Measurements from ENCODE around the gene CTTN.

The CTTN gene

DNA sequence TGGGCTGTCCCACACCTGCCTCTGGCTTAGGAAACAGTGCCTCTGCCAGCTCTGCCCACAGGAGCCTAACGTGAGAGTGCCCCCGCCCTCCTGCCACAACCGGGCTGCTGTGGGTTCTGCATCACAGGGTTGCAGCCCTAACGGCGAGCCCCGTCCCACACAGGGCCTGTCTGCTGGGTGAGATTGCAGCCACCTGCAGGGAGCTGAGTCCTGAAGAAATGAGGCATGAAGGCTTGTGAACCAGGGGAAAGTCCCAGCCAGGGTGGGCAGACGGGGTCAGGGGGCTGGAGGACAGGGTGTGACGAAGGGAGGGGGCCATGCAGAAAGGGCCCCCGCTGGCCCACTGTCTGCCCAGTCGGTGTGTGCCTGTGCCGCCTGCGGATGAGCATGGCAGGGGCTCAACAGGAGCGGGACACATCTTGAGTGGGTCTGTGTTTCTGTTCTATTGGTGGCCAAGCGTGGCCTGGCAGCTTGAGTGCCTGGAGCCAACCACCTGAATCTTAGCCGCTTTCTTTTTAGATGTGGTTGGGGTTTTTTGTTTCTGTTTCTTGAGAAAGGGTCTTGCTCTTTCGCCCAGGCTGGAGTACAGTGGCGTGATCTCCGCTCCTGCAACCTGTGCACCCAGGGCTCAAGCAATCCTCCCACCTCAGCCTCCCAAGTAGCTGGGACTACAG is 38.9 kb downstream of the CTTN start:
- no peak overlapping the region for H3K14ac ChIP-seq (ENCODE audit: low read length in 2 of 2)
- H3K9me3 ChIP-seq (ENCODE audit: control insufficient read depth, low read length), result no peaks in the 10 kb centered on the region
- peaks cover 73 to 81% of the 10 kb centered on the region in 2 experiments for H3K36me3 ChIP-seq (ENCODE audit: control insufficient read depth in 1 of 2, insufficient read depth in 2 of 2, low read depth in 1 of 2, low read length in 2 of 2)
- H3K27me3 ChIP-seq (ENCODE audit: control insufficient read depth in 1 of 2, insufficient read depth in 1 of 2, low read length in 2 of 2), result no peaks in the 10 kb centered on the region
- peak overlapping the region; percentile 66 for H3K27ac ChIP-seq (ENCODE audit: low read length, poor library complexity, severe bottlenecking)
- H3K4me2 ChIP-seq (ENCODE audit: low read length, poor library complexity, severe bottlenecking), result no peak overlapping the region
- H3K4me1 ChIP-seq (ENCODE audit: control insufficient read depth, insufficient read depth, low read depth, low read length), result peaks cover 36% of the 10 kb centered on the region
- no peak overlapping the region for H2BK5ac ChIP-seq (ENCODE audit: low read depth, low read length, poor library complexity, severe bottlenecking)
- no peak overlapping the region for H3K23ac ChIP-seq (ENCODE audit: low read length in 2 of 2)
- 97% methylated on average over 18 of the region's 18 CpGs for WGBS
- no peak overlapping the region for H2BK15ac ChIP-seq (ENCODE audit: low read depth, poor library complexity, severe bottlenecking)
- no peak overlapping the region for H2AFZ ChIP-seq (ENCODE audit: low read depth, low read length)
- H3K18ac ChIP-seq (ENCODE audit: low read depth in 1 of 2, low read length in 2 of 2), result no peak overlapping the region
- H3K4ac ChIP-seq (ENCODE audit: low read depth in 1 of 2, low read length in 2 of 2), result no peak overlapping the region
- DNase-seq, result no peak
- H3K79me1 ChIP-seq (replicated peaks; ENCODE audit: low read length, poor library complexity, severe bottlenecking), result peaks cover 17% of the 10 kb centered on the region
- H3K9ac ChIP-seq (ENCODE audit: low read length), result no peak overlapping the region
- H2AK5ac ChIP-seq (ENCODE audit: low read length, severe bottlenecking), result peak overlapping the region; percentile 26
- no peak overlapping the region for H2BK120ac ChIP-seq (ENCODE audit: low read depth, low read length)
- H4K8ac ChIP-seq (ENCODE audit: low read length), result no peak overlapping the region
- H3K4me3 ChIP-seq (ENCODE audit: insufficient read depth in 1 of 2, low read depth in 1 of 2, low read length in 2 of 2), result no peak overlapping the region
- no peak overlapping the region for H4K91ac ChIP-seq (ENCODE audit: low read length)
- no peak overlapping the region for H2BK12ac ChIP-seq (ENCODE audit: low read length in 2 of 2)

- Histone ChIP-seq H2BK15ac (ENCODE audit: low read depth, poor library complexity, severe bottlenecking) (no peak overlapping the region), H4K8ac (ENCODE audit: low read length) (no peak overlapping the region), H3K27me3 (ENCODE audit: control insufficient read depth in 1 of 2, insufficient read depth in 1 of 2, low read length in 2 of 2) (no peaks in the 10 kb centered on the region), H2AFZ (ENCODE audit: low read depth, low read length) (no peak overlapping the region), H3K4me2 (ENCODE audit: low read length, poor library complexity, severe bottlenecking) (no peak overlapping the region), H3K14ac (ENCODE audit: low read length in 2 of 2) (no peak overlapping the region), H3K9me3 (ENCODE audit: control insufficient read depth, low read length) (no peaks in the 10 kb centered on the region), H3K27ac (ENCODE audit: low read length, poor library complexity, severe bottlenecking) (no peak overlapping the region), H4K91ac (ENCODE audit: low read length) (no peak overlapping the region), H3K9ac (ENCODE audit: low read length) (no peak overlapping the region), H3K36me3 (ENCODE audit: control insufficient read depth in 1 of 2, insufficient read depth in 2 of 2, low read depth in 1 of 2, low read length in 2 of 2) (peaks cover 46 to 52% of the 10 kb centered on the region in 2 experiments), H3K23ac (ENCODE audit: low read length in 2 of 2) (no peak overlapping the region), H3K4me1 (ENCODE audit: control insufficient read depth, insufficient read depth, low read depth, low read length) (peaks cover 31% of the 10 kb centered on the region), H2BK120ac (ENCODE audit: low read depth, low read length) (no peak overlapping the region), H3K79me1 (replicated peaks; ENCODE audit: low read length, poor library complexity, severe bottlenecking) (peaks cover 9% of the 10 kb centered on the region), H2BK5ac (ENCODE audit: low read depth, low read length, poor library complexity, severe bottlenecking) (no peak overlapping the region), H3K4me3 (ENCODE audit: insufficient read depth in 1 of 2, low read depth in 1 of 2, low read length in 2 of 2) (no peak overlapping the region), H3K18ac (ENCODE audit: low read depth in 1 of 2, low read length in 2 of 2) (no peak overlapping the region), H2AK5ac (ENCODE audit: low read length, severe bottlenecking) (no peak overlapping the region), H2BK12ac (ENCODE audit: low read length in 2 of 2) (no peak overlapping the region), H3K4ac (ENCODE audit: low read depth in 1 of 2, low read length in 2 of 2) (no peak overlapping the region)
- WGBS, result 98% methylated on average over 6 of the region's 6 CpGs
- DNase-seq, result no peak
Observed at GRCh38 chr11:70440206-70440605, 41.9 kb downstream of the CTTN start.

- WGBS, result over 99% methylated on average over 11 of the region's 11 CpGs
- no peak for DNase-seq
- Histone ChIP-seq H2BK5ac (ENCODE audit: low read depth, low read length, poor library complexity, severe bottlenecking) (no peak overlapping the region), H3K9ac (ENCODE audit: low read length) (no peak overlapping the region), H3K27ac (ENCODE audit: low read length, poor library complexity, severe bottlenecking) (no peak overlapping the region), H2BK120ac (ENCODE audit: low read depth, low read length) (no peak overlapping the region), H3K4me1 (ENCODE audit: control insufficient read depth, insufficient read depth, low read depth, low read length) (peaks cover 9% of the 10 kb centered on the region), H2AK5ac (ENCODE audit: low read length, severe bottlenecking) (no peak overlapping the region), H4K8ac (ENCODE audit: low read length) (no peak overlapping the region), H3K18ac (ENCODE audit: low read depth in 1 of 2, low read length in 2 of 2) (no peak overlapping the region), H3K23ac (ENCODE audit: low read length in 2 of 2) (no peak overlapping the region), H3K79me1 (replicated peaks; ENCODE audit: low read length, poor library complexity, severe bottlenecking) (no peaks in the 10 kb centered on the region), H2BK12ac (ENCODE audit: low read length in 2 of 2) (no peak overlapping the region), H4K91ac (ENCODE audit: low read length) (no peak overlapping the region), H3K4ac (ENCODE audit: low read depth in 1 of 2, low read length in 2 of 2) (no peak overlapping the region), H3K36me3 (ENCODE audit: control insufficient read depth in 1 of 2, insufficient read depth in 2 of 2, low read depth in 1 of 2, low read length in 2 of 2) (peaks cover 12 to 19% of the 10 kb centered on the region in 2 experiments), H3K27me3 (ENCODE audit: control insufficient read depth in 1 of 2, insufficient read depth in 1 of 2, low read length in 2 of 2) (no peaks in the 10 kb centered on the region), H2AFZ (ENCODE audit: low read depth, low read length) (no peak overlapping the region), H3K4me3 (ENCODE audit: insufficient read depth in 1 of 2, low read depth in 1 of 2, low read length in 2 of 2) (no peak overlapping the region), H3K9me3 (ENCODE audit: control insufficient read depth, low read length) (peaks cover 2% of the 10 kb centered on the region), H3K4me2 (ENCODE audit: low read length, poor library complexity, severe bottlenecking) (no peak overlapping the region), H3K14ac (ENCODE audit: low read length in 2 of 2) (no peak overlapping the region), H2BK15ac (ENCODE audit: low read depth, poor library complexity, severe bottlenecking) (no peak overlapping the region)
Observed at GRCh38 chr11:70443773-70444030, 45.4 kb downstream of the CTTN start.

GRCh38 chr11:70445091-70445490 is 46.8 kb downstream of the CTTN start:
- Histone ChIP-seq H3K4me2 (ENCODE audit: low read length, poor library complexity, severe bottlenecking) (no peak overlapping the region), H3K4me1 (ENCODE audit: control insufficient read depth, insufficient read depth, low read depth, low read length) (peaks cover 9% of the 10 kb centered on the region), H3K79me1 (replicated peaks; ENCODE audit: low read length, poor library complexity, severe bottlenecking) (no peaks in the 10 kb centered on the region), H2AFZ (ENCODE audit: low read depth, low read length) (no peak overlapping the region), H3K9me3 (ENCODE audit: control insufficient read depth, low read length) (peaks cover 15% of the 10 kb centered on the region), H2BK15ac (ENCODE audit: low read depth, poor library complexity, severe bottlenecking) (no peak overlapping the region), H3K36me3 (ENCODE audit: control insufficient read depth in 1 of 2, insufficient read depth in 2 of 2, low read depth in 1 of 2, low read length in 2 of 2) (peaks cover 6% of the 10 kb centered on the region in 2 experiments), H3K4me3 (ENCODE audit: insufficient read depth in 1 of 2, low read depth in 1 of 2, low read length in 2 of 2) (no peak overlapping the region), H3K23ac (ENCODE audit: low read length in 2 of 2) (no peak overlapping the region), H3K9ac (ENCODE audit: low read length) (no peak overlapping the region), H2AK5ac (ENCODE audit: low read length, severe bottlenecking) (peak overlapping the region; percentile 4), H4K91ac (ENCODE audit: low read length) (no peak overlapping the region), H3K27me3 (ENCODE audit: control insufficient read depth in 1 of 2, insufficient read depth in 1 of 2, low read length in 2 of 2) (no peaks in the 10 kb centered on the region), H3K14ac (ENCODE audit: low read length in 2 of 2) (no peak overlapping the region), H3K4ac (ENCODE audit: low read depth in 1 of 2, low read length in 2 of 2) (no peak overlapping the region), H4K8ac (ENCODE audit: low read length) (no peak overlapping the region), H2BK120ac (ENCODE audit: low read depth, low read length) (no peak overlapping the region), H3K27ac (ENCODE audit: low read length, poor library complexity, severe bottlenecking) (no peak overlapping the region), H3K18ac (ENCODE audit: low read depth in 1 of 2, low read length in 2 of 2) (no peak overlapping the region), H2BK12ac (ENCODE audit: low read length in 2 of 2) (no peak overlapping the region), H2BK5ac (ENCODE audit: low read depth, low read length, poor library complexity, severe bottlenecking) (no peak overlapping the region)
- DNase-seq, result no peak
- WGBS, result 96% methylated on average over 11 of the region's 11 CpGs

All from mesenchymal stem cell (in vitro differentiated cells and primary cell).